Measurements from ENCODE around the gene NBEA. TPM values are rescaled to one million over a fixed set of nuclear protein-coding genes. Genes with fewer than 3 reads are reported as not detected.

Gene NBEA
- total and polyA plus RNA-seq, 8 donors: 5.9 to 14.1 (median 11.3) TPM

- H3K9me3 ChIP-seq: no peaks in the 10 kb centered on the region
- H3K36me3 ChIP-seq: no peaks in the 10 kb centered on the region
- peaks cover 0 to 9% of the 10 kb centered on the region in 2 donors for H3K4me1 ChIP-seq
- DNase-seq (no peak), ATAC-seq (peak; percentile 50)
- H3K27ac ChIP-seq: no peak overlapping the region
- no peaks in the 10 kb centered on the region for H3K27me3 ChIP-seq
- intact Hi-C loops (cut with DNase I): no loop called here
- TF ChIP-seq CTCF (IDR thresholded peaks at IDR 0.05): no peak
- no peak overlapping the region for H3K4me3 ChIP-seq
Observed at GRCh38 chr13:35720290-35720689, 778.2 kb downstream of the NBEA start.

GRCh38 chr13:35720690-35721554 lies 778.9 kb downstream of the NBEA start:
- H3K27me3 ChIP-seq: no peaks in the 10 kb centered on the region
- no peaks in the 10 kb centered on the region for H3K36me3 ChIP-seq
- H3K4me1 ChIP-seq: peaks cover 0 to 9% of the 10 kb centered on the region in 2 donors
- peak; percentile 76 for ATAC-seq
- no peak overlapping the region for H3K27ac ChIP-seq
- peak; percentile 76 to 98 for TF ChIP-seq CTCF (IDR thresholded peaks at IDR 0.05)
- H3K4me3 ChIP-seq: no peak overlapping the region
- DNase-seq: peak in 2 of 4 donors; percentile 57 to 74
- H3K9me3 ChIP-seq: no peaks in the 10 kb centered on the region
- intact Hi-C loops (cut with DNase I): no loop called here
